ENCODE data around the gene SPI1.

DNA sequence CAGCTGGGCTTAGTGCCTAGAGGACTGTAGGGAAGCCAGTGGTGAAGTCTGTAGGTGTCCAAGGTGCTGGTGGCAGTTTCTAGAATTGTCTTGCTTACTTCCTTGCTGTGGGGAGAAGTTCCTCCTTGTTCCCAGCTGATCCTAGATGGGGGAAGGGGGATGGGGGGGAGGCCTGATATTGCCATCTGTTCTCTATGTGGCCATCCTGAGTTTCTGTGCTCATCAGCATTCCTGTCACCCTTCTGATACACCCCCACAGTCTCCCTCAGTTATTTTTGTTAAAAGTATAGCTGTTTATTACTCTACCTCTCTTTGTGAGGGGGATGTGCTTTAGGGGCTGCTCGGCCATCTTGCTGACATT is 71.9 kb downstream of the SPI1 start:
- TF ChIP-seq, protein P1, sequence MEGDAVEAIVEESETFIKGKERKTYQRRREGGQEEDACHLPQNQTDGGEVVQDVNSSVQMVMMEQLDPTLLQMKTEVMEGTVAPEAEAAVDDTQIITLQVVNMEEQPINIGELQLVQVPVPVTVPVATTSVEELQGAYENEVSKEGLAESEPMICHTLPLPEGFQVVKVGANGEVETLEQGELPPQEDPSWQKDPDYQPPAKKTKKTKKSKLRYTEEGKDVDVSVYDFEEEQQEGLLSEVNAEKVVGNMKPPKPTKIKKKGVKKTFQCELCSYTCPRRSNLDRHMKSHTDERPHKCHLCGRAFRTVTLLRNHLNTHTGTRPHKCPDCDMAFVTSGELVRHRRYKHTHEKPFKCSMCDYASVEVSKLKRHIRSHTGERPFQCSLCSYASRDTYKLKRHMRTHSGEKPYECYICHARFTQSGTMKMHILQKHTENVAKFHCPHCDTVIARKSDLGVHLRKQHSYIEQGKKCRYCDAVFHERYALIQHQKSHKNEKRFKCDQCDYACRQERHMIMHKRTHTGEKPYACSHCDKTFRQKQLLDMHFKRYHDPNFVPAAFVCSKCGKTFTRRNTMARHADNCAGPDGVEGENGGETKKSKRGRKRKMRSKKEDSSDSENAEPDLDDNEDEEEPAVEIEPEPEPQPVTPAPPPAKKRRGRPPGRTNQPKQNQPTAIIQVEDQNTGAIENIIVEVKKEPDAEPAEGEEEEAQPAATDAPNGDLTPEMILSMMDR (IDR thresholded peaks at IDR 0.05), result no peak
- TF ChIP-seq POLR2A (IDR thresholded peaks at IDR 0.05), result no peak

Measured in body of pancreas (tissue), 4 donors.